ENCODE data around the gene GPR137C.
A peak's percentile ranks its signal among the peaks of the same experiment; 100 is the strongest.

The GPR137C gene, protein sequence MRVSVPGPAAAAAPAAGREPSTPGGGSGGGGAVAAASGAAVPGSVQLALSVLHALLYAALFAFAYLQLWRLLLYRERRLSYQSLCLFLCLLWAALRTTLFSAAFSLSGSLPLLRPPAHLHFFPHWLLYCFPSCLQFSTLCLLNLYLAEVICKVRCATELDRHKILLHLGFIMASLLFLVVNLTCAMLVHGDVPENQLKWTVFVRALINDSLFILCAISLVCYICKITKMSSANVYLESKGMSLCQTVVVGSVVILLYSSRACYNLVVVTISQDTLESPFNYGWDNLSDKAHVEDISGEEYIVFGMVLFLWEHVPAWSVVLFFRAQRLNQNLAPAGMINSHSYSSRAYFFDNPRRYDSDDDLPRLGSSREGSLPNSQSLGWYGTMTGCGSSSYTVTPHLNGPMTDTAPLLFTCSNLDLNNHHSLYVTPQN

DNA sequence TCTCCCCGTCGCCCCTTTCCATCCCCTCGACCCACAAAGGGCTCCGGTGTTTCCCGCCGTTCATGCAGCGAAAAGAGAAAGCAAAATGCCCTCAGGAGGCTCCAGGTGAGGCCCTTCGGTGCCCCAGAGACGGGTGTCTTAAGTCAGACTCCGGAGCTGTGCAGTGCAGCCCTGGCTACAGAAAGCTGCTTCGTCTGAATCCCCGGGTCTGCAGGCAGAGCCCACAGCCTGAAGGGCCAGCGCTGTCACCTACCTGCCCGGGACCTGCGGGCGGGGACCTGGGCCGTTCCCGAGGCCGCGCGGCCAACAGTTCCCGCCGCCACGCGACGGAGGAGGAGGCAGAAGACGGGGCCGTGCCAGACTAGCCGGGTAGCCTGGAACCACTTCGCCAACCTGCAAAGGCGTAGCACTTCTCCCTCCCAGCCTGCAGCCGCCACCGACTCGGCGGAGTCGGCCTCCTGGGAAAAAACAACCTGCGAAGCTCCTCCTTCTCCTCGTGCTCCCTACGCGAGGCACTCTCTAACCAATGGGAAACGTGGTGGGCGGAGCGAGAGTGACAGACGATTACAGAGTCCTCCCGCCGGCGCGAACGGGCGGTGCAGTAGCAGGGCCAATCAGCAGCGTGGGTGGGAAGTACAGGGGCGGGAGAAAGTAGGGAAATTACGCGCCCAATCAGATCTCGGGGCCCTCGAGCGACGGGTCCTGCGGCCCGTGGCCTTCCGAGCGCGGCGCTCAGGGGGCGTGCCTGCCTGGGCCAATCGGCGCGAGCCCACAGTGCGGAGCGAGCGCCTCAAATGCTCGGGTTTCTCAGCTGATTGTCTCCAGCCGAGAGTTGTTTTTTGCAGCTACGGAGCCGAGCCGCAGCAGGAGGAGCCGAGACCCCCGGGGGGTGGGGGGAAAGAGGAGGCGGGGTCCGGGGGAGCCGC is at the start of gene GPR137C, which contains the start of gene TXNDC16:
TSS of gene GPR137C (plus strand) at position 774 of the 926 bp plus-strand sequence. CDS start 312 bp downstream, outside the sequence.
TSS of gene TXNDC16 (minus strand) at position 443 of the 926 bp plus-strand sequence. CDS start 8,948 bp downstream, outside the sequence.
- DNase-seq, result peak; percentile 99

DNA sequence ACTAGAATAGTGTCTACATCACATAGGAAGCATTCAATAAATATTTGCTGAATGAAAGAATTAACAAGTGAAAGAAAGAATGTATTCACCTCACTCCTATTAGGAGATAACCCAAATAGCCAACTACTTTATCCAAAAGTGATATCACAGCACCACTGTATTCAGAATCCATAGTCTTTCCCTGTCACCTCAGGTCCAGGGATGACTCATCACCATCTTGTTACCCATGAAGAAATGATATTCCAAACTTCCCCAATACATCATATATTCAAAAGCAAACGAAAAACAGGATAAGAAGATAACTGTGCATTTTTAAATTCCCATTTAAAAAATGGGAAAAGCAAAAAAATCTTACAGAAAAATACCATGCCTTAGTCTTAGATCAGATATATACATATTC is 39.4 kb upstream of the GPR137C start:
- DNase-seq, result no peak

DNA sequence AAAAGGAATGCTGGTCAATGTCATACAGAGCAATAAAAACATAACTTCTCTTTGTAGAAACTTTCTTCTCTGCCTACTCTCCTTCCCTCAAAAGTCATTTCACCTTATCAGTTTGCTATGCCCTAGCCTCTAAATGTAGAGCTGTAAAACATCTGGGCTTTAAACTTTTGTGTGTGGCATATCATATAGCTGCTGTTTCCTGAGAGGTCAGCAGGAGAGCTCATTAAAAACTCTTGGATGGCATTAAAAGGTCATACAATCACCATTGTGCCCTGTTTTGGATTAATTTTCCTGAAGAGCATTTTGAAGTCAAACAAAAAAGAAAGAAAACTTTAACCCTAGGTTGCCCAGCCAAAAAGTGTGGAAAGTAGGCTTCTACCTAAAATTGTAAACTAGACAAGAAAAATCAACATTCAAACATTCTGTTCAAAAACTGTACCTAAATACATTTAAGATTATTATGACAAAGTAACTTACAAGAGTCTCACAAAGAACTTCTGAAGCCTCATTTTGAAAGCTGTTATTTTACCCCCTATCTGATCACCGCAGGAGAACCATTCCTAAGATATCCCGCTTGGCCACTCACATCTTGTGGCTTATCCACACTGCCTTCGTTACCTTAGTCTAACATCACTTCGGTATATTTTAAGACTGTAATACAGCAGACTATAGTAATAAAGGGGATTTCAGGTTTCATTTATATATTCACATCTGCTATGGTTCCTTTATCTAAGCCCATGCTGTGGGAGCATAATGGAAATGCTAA is 38.4 kb upstream of the GPR137C start:
- DNase-seq, result no peak

DNA sequence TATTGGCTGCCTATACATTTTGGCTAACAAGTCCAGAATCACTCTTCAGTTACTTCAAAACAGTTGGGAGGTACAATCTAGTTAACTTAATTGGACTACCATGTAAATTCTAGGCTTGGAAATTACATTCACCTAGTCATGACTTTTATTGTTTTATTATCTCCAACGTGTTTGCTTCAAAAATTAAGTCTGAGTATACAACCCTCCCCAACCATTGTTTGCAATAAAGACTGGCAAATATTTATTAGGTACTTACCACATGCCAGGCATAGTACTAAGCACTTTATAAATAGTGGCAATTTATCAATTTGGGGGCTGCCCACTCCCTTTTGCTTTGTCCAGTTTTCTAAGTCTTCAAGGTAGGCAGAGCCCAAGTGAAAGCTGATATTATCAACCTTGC is 30.6 kb upstream of the GPR137C start:
- no peak for DNase-seq

DNA sequence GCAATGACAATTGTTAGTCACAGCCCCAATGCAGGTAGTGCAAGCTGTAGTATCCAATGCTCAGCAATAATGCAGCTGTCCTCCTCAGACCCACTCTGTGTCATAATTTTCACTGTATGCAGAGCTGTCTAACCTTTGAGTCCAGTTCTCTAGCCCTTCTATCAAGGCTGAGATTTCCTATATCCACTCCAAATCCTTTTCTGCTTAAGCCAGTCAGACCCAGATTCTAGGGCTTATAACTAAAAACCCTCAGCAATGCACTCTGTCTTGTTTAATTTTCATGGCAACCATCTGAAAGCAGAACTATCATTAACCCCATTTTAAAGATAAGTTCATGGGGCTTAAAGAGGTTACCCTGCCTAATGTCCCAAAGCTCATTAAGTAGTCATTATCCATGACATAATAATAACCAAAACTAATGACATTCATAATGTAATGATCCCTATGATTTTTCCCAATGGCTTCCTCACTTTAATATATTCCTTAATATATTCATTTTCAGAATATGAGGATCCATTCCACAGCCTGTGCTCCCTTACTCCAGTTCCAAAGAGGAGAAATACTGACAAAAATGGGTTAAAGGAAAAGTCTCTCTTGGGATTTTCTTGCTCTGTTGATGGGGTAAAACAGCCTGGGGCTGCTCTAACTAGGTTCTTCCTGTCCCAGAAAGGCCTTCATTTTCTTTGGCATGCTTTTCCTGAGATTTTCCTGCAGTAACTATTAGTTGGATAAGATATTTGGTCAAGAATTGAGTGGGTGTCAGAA is 29.9 kb upstream of the GPR137C start:
- no peak for DNase-seq

DNA sequence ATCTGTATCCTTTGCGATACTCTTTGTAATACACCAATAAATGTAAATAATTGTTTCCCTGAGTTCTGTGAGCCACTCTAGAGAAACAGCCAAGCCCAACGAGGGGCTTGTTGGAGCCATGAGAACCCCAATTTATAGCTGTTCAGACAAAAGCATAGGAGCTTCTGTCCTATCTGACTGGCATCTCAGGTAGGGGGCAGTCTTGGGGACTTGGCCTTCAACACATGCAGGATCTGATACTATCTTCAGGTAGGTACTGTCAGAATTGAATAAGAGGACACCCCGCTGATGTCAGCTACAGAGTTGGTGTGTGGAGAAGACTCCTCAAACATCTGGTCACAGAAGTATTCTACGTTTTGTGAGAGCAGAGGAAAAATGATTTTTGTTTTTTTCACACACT is 25.6 kb upstream of the GPR137C start:
- no peak for DNase-seq

DNA sequence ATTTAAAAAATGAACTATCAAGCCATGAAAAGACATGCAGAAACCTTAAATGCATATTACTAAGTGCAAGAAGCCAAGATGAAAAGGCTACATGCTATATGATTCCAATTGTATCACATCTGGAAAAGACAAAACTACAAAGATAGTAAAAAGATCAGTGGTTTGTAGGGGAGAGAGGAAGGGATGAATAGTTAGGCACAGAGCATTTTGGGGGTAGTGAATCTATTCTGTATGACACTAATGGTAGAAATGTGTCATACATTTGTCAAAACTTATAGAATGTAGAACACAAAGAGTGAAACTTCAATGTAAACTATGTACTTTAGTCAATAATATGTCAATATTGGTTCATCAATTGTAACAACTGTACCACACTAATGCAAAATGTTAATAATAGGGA is 21.2 kb upstream of the GPR137C start:
- no peak for DNase-seq

DNA sequence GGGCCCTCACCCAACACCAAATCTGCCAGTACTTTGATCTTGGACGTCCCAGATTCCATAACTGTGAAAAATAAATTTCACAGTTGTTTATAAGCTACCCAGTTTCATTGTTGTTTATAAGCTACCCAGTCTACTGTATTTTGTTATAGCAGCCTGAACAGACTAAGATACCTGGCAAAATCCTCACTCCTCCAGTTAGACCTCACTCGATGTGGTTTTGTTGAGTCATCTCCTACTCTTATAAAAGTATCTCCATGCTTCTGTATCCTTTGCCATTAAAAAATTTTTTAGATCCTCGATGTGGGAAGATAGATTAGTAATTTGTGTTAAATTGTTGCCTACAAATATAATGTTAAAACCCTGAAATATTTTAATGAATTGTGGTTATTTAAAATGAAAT is 16.4 kb upstream of the GPR137C start:
- no peak for DNase-seq

DNA sequence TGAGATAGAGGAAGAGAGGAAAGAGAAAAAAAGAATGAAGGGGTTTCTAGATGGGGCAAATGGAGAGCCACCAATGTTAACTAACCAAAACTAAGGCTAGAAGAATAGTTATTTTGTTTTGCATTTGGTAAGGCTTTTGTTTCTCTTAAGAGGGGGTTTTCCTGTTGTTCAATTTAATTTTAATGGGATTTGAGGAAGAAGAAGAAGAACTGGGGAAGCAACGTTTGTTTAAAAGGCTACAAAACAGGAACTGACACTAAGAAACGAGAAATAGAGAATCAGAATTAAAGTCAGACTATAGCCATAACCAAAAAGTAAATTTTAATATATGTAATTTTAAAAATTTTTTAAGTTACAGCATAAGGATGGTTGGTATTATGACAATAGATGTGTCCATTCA is 14.0 kb upstream of the GPR137C start:
- no peak for DNase-seq

DNA sequence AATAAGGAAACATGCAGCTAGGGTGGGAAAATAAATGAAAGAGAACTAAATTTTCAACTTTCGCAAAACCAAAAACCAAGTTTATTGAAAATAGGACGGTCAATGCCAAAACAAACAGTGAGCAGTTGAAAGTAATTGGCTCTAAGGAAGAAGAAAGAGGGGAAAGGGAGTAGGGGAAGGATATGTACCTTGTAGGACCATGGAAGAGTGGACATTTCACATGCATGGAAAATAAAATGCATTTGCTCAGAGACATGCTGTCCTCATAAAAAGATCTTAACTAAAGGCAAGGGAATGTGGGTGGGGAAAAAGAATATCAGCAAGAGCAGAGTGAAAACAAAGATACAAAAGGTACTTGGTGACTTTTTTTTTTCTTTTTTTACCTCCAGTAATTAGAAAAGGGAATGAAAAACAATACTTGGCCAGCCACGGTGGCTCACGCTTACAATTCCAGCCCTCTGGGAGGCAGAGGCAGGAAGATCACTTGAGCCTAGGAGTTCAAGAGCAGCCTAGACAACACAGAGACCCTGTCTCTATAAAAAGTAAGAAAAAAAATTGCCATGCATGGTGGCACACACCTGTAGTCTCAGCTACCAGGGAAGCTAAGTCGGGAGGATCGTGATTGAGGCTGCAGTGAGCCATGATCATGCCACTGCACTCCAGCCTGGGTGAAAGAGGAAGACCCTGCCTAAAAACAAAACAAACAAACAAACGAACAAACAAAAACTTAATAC is 6.9 kb upstream of the GPR137C start:
- no peak for DNase-seq

DNA sequence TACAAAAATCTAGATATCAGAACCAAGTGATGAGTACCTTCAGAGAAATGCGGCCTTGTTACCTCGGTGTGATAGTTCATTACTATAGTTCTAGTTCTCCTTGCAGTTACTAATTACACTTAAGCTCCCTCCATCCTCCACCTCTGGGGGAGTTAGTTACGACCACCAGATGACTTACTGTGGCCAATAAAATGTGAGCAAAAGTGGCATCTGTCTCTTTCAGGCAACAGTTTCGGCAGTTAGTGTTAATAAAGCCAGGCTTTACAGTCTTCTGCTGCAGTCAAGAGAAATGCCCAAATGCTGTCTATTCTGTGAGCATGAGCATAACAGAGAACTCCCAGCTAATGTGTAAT is 6.3 kb upstream of the GPR137C start:
- DNase-seq, result no peak

DNA sequence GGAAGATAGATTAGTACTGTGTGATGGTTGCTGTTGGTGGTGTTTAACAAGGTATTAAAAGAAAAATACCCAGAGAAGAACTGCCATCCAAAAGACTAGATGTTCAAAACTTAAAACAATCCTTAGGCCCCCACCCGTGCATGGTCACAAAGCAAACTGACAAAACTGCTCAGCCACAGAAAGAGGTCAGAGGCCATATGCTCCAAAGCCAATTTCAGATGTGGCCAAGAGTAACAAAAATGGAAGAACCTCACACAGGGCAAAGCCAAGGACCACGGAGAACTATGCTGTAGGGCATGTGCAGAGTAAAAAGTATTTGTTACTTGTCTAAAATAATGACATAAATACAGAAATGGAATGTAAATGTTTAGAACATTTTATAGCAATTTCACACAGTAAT is 5.6 kb upstream of the GPR137C start:
- DNase-seq, result no peak

DNA sequence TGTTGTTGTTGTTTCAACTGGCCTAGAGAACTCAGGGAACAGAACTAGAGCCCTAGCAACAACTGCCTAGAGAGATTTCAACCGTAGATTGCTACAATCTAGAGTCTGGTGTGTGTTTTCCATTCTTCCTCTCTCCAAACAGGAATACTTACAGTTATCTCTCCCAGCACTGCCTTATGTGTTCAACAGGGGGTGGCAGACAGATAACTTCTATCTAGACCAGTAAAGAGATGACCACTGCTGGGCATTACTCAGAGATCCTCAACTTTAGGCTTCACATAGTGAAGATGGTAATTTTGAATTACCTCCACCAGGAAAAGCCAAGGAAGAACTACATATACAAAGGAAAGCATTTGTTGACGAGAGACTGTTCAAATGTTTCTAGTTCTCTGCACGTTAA is 5.1 kb upstream of the GPR137C start:
- no peak for DNase-seq

DNA sequence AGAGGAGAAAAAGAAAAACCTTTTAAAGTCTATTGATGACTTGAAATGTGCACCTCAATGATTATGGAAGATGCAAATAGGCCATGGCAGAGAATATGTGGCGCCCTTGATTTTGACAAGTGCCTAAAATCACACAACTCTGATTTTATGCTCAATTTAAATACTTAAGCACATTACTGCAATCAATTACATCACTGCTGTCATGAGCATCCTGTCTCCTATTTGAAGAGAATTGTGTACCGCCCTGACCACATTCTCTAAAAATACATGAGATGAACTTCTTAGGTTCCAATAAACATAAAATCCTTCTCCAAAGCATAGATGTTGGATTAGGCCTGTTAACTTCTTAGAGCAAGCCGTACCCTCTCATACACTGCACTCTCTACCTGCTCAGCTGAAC is 2.0 kb upstream of the GPR137C start:
- DNase-seq, result no peak

DNA sequence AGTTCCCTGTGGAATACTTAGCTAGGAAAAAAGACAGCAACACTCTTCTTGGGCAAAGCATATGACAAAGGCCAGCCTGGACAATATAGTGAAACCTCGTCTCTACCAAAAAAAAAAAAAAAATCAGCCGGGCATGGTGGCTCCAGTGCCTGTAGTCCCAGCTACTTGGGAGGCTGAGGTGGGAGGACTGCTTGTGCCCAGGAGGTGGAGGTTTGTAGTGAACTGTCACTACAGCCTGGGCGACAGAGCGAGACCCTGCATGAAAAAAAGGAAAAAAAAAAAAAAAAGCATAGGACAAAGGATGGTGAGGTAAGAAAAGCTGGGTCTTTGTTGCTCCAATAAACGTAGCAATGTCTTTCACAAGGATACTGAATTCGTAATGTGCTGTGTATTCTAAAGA is 1.4 kb upstream of the GPR137C start:
- no peak for DNase-seq

DNA sequence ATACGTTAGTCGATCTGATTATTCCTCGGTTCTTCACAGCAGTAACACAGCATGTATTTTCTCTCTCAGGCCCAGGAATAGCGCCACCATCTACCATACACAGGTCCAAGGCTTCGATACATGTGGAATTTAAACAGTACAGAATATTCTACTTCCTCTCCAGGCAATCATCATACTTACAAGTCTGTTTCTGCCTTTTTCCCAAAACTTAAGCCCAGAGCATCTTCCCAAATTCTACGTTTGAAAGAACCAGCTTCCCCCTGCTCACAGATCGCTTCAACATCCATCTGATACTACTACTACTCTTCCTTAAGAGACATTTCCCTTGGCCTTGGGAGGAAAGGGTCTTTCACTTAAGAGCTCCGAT is 957 bp upstream of the GPR137C start:
- DNase-seq, result peak; percentile 32

DNA sequence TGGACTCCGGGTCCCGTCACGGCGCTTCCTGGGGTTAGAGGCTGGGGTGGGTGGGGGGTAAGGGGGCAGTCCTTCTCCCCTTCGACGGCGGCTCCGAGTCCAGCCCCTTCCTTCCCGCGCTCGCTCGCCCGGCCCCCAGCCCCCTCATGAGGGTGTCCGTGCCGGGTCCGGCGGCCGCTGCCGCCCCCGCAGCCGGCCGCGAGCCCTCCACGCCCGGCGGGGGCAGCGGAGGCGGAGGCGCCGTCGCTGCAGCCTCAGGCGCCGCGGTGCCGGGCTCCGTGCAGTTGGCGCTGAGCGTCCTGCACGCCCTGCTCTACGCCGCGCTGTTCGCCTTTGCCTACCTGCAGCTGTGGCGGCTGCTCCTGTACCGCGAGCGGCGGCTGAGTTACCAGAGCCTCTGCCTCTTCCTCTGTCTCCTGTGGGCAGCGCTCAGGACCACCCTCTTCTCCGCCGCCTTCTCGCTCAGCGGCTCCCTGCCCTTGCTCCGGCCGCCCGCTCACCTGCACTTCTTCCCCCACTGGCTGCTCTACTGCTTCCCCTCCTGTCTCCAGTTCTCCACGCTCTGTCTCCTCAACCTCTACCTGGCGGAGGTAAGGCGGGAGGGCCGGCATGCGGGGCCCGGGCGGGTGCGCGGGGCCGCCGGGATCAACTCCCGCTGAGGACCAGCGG is 500 bp downstream of the GPR137C start:
- no peak for DNase-seq

DNA sequence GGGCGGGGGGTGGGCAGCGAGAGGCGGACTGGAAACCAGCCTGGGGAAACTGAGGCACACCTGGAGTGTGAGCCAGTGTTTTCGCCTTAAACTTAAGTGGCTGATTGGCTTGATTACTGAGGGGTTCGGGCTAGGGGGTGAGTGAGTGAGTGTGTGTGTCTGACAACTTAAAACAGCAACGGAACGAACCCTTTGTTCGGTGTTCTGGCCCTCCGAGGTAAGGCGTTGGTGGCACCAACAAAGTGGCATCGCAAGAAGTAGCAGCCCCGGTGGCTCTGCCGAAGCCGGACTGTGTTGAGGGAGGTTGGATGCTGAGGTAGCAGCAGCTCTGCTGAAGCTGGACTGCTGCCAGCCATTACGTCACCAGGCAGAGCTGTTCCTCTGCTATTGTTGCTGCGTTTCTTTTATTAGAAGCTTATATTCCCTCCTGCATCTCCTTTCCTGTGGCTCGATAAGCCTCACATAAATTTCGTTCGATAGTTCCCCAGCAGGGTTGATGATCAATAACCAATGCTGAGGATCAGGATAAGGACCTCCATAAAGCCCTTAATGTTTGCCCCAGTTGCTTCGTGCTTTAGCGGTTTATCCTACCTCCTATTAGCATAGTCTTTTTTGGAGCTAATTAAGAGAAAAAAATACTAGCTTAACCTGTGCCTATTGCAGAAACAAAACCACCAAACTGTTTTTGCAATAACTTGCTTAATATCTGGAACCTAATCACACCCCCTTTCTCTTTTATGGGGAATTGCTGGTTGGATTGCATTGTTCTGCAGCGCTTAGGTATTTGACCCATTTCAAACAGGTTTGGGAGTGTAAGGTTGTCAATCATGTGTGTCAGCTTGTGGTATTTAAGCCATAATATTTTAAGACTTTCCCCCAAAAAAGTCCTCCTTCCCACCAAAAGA is 1.3 kb downstream of the GPR137C start:
- peak; percentile 50 for DNase-seq

DNA sequence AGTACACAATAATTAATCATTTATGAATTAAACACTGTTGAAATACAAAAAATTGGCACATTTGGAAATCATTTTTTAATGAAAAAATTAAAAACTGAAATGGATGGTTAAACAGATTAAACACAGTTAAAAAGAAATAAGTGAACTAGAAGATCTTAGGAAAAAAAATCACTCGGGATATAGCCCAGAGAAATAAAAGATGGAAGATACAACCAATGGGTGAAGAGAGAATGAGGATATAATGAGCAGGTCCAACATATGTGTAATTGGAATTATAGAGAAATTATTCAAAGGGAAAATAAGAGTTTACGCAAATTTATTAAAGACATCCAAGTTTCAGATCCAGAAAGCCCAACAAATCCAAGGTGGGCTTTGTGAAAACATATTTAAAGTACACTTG is 6.1 kb downstream of the GPR137C start:
- DNase-seq, result no peak

DNA sequence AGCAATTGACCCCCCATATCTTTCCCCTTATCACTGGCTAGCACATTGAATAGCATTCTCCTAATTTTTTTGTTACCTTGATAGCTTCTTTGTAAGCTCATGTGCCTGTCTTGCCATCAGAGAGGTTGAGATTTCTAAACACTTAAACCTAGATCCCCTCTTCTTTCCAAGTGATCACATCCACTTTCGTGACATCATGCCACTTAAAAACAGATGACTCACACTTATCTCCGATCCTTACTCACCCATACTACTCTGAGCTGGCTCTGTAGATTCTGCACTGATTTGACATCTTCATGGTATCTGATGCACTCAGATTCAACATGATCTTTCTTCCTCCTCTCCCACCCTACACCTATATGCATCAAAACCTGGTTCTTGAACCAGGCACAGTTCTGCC is 10.5 kb downstream of the GPR137C start:
- no peak for DNase-seq

Measured in DMS 273 treated with DMSO at 0.1 percent for 48 hours (cell line).